IPS DF 6.9 (cell line): ENCODE results near the gene TXNL1.

ENCODE experiments used
- DNase-seq: peaks from one replicate; pipeline ENCODE4 v3.0.0-alpha.2; 2013; ENCODE audit warnings: low read depth, low spot score
- H3K27ac ChIP-seq: one replicate; pipeline ENCODE4 v1.5.1; 2013; ENCODE audit warnings: low read length, control low read depth
- H3K27me3 ChIP-seq: 2 replicates; pipeline ENCODE4 v1.6.1; 2013; ENCODE audit warnings: mild to moderate bottlenecking, low read length; ENCODE audit not compliant: control insufficient read depth, insufficient read depth
- H3K36me3 ChIP-seq: 2 replicates; pipeline ENCODE4 v1.6.1; 2013; ENCODE audit warnings: low read length; ENCODE audit not compliant: control insufficient read depth, insufficient read depth
- H3K4me1 ChIP-seq: 2 replicates; pipeline ENCODE4 v1.6.1; 2013; ENCODE audit warnings: low read length; ENCODE audit not compliant: control insufficient read depth, insufficient read depth
- H3K4me3 ChIP-seq: 2 replicates; pipeline ENCODE4 v1.5.1; 2013; ENCODE audit warnings: mild to moderate bottlenecking, low read length
- H3K9me3 ChIP-seq: 2 replicates; pipeline ENCODE4 v1.6.1; 2013; ENCODE audit warnings: low read length, inconsistent platforms; ENCODE audit not compliant: control insufficient read depth, insufficient read depth
- WGBS: extraction: QIAGEN DNeasy Blood & Tissue Kit; methylation state at CpG from one replicate; pipeline ENCODE4 v1.1.7; 2013; ENCODE audit warnings: mixed read lengths, missing lambda C conversion rate; ENCODE audit not compliant: insufficient read length, insufficient coverage; 5-methylcytosine and 5-hydroxymethylcytosine counted together

Gene TXNL1

DNA sequence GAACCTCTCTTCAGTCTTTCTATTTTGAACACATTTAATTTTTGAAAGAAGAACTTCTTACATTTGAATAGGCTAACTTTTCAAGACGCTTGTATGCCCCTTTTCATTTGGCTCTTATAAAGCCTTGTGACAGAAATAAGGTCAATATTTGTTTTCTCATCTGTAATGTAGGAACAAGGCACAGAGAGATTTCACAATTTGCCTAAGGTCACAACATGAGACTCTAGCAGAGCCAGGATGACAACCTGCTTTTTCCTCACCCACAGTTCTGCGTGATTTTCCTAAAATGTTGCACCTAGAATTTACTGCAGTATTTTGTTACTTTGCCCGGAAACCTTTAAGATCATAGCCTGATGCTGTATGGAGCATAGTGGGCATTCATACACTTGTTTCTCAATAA is 67.4 kb downstream of the TXNL1 start:
- H3K27me3 ChIP-seq = no peaks in the 10 kb centered on the region
- no peak overlapping the region for H3K27ac ChIP-seq
- no CpG with 5 or more reads among the region's 3 CpGs for WGBS
- no peak for DNase-seq
- H3K9me3 ChIP-seq = no peaks in the 10 kb centered on the region
- no peak overlapping the region for H3K4me3 ChIP-seq
- H3K4me1 ChIP-seq = no peaks in the 10 kb centered on the region
- H3K36me3 ChIP-seq = no peaks in the 10 kb centered on the region

DNA sequence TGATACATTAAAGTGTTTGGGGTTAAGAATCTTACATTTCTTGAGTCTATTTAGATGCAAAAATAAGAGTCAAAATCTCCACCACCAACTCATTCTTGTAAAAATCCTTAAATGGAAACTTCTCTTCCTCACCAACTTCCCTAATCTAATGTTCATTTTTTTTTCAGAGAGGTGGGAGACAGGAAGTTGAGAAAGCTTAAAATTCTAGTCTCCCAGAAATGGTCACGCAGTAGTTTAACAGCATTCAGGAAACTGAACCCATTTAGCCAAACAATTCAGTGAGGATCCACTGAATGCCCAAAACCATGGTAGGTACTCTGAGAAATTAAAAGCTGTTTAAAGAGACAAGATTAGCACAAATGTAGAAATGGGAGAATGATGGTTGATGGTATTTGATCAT is 69.0 kb downstream of the TXNL1 start:
- no peaks in the 10 kb centered on the region for H3K4me1 ChIP-seq
- no peak for DNase-seq
- H3K27me3 ChIP-seq = no peaks in the 10 kb centered on the region
- H3K9me3 ChIP-seq = no peaks in the 10 kb centered on the region
- no peak overlapping the region for H3K4me3 ChIP-seq
- no CpG with 5 or more reads among the region's 1 CpG for whole genome bisulfite sequencing
- H3K36me3 ChIP-seq = no peaks in the 10 kb centered on the region
- no peak overlapping the region for H3K27ac ChIP-seq

DNA sequence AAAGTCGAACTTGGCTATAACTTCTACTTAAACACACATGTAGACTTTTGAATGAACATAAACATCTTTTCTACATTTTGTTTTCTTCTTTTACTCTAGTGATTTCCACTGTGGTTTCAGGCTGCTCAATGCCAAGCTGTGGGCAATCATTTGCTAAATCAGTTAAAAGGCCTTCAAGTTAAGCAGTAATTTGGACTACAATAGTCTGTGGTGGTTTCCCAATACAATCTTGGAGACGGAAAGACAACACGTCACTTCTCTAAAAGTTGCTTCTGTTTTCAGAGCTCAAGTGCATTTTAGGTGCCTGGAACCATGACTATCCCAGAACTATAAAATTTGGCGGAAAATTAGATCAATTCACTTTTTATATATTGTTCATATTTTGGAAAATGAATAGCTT is 69.4 kb downstream of the TXNL1 start:
- no peaks in the 10 kb centered on the region for H3K4me1 ChIP-seq
- no CpG with 5 or more reads among the region's 4 CpGs for WGBS
- no peak overlapping the region for H3K27ac ChIP-seq
- no peak overlapping the region for H3K4me3 ChIP-seq
- H3K27me3 ChIP-seq = no peaks in the 10 kb centered on the region
- no peaks in the 10 kb centered on the region for H3K9me3 ChIP-seq
- no peaks in the 10 kb centered on the region for H3K36me3 ChIP-seq
- DNase-seq = no peak

DNA sequence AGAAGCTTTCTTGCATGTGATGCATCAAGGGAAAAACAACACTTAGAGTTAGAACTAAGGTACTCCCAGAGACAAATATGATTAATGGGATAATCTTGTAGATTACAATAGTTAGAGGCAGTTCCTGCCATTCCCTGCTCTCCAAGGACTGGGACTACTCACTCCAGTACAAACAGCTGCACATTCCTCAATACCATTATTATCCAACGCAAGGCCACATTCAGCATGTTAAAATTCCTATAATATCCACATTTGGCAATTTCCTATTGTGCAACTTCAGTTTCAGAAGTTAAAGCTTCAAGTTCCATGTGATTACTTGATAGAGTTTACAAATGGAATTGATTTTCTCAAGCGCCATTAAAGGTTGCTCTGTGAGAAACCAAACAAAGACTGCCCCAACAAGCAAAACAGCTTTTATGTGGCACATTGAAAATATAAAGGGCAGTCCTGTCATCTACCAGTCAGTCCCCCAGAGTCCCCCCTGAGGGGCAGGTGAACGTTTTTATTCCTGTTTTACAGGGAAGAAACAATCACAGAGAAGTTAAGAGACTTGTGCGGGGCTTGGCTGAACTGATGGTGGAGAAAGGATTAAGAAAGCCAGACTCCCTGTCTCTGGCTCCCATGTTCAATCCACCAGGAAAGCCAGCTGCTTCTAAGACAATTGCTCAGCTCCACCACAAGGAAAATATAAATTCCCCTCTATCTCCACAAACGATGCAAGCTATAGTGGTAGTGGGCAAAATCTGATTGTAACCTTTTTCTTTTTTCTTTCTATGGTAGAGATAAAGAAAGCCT is 72.6 kb downstream of the TXNL1 start:
- no peak overlapping the region for H3K27ac ChIP-seq
- H3K4me1 ChIP-seq = peaks cover 4% of the 10 kb centered on the region; the same call in 1 of the 2 replicates
- H3K4me3 ChIP-seq = no peak overlapping the region
- no peaks in the 10 kb centered on the region for H3K27me3 ChIP-seq
- WGBS = no CpG with 5 or more reads among the region's 5 CpGs
- H3K36me3 ChIP-seq = no peaks in the 10 kb centered on the region
- no peaks in the 10 kb centered on the region for H3K9me3 ChIP-seq
- no peak for DNase-seq

DNA sequence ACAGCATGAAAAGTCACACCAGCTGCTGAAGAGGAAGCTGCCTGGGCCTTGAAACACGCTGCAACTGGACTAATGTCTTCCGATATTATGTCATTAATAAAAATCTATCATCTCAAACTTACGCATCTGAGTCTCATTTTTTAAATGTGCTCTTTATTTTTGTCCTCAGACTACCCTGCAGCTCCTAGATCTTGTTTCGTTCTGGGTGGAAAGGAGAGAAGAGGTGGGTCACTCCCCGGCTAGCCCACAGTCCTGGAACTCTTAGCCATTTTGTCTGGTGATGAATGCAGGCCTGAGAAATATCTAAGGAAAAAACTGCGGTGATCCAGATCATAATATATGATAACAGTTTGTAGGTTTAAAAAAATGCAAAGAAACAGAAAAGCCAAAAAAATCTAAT is 73.3 kb downstream of the TXNL1 start:
- H3K27ac ChIP-seq = no peak overlapping the region
- no peak overlapping the region for H3K4me3 ChIP-seq
- no peaks in the 10 kb centered on the region for H3K36me3 ChIP-seq
- WGBS = 100% methylated on average over 1 of the region's 6 CpGs
- no peak for DNase-seq
- H3K9me3 ChIP-seq = no peaks in the 10 kb centered on the region
- peaks cover 4% of the 10 kb centered on the region; the same call in 1 of the 2 replicates for H3K4me1 ChIP-seq
- H3K27me3 ChIP-seq = no peaks in the 10 kb centered on the region

DNA sequence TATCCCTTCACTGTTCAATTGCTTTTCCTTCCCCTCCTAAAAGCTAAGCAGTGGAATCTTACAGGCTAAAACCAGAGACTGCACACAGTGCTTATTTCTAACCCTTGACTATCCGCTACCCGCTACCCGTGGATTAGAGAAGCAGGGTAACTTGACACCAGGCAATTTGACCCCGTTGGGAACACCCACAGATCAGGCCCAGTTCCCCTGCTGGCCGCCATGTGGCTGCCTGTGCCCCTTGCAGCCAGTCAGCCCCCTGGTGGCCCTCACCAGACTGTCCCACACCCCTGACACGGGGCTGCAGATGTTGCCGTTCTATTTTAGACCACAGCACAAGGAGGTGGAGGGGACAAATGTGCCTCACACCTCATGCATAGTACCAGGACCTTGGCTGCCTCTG is 74.8 kb downstream of the TXNL1 start:
- Histone ChIP-seq H3K27me3 (no peaks in the 10 kb centered on the region), H3K9me3 (no peaks in the 10 kb centered on the region), H3K4me1 (peaks cover 6% of the 10 kb centered on the region; the same call in 1 of the 2 replicates), H3K27ac (no peak overlapping the region), H3K4me3 (no peak overlapping the region), H3K36me3 (no peaks in the 10 kb centered on the region)
- WGBS = no CpG with 5 or more reads among the region's 7 CpGs
- peak; percentile 64 for DNase-seq

DNA sequence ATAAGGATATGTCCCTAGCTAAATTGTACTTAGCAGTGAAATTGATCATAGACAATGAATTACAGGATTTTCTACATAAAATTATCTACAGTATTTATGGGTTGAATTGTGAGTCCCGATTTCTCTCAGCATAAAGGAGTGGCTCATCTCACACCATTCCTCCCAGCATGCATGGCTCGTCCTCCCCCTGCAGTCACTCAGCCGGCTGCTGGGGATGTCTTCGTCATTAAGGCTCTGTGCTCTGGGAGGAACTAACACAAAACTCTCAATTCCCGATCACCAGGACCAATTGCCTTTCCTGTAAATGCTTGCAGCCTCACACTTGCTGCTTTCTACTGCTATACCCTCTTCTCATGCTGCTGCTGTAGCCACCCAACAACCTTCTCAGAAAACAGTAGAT is 75.9 kb downstream of the TXNL1 start:
- DNase-seq = no peak
- Histone ChIP-seq H3K9me3 (no peaks in the 10 kb centered on the region), H3K36me3 (no peaks in the 10 kb centered on the region), H3K4me1 (peaks cover 6% of the 10 kb centered on the region; the same call in 1 of the 2 replicates), H3K27ac (no peak overlapping the region), H3K4me3 (no peak overlapping the region), H3K27me3 (no peaks in the 10 kb centered on the region)
- WGBS = no CpG with 5 or more reads among the region's 5 CpGs

DNA sequence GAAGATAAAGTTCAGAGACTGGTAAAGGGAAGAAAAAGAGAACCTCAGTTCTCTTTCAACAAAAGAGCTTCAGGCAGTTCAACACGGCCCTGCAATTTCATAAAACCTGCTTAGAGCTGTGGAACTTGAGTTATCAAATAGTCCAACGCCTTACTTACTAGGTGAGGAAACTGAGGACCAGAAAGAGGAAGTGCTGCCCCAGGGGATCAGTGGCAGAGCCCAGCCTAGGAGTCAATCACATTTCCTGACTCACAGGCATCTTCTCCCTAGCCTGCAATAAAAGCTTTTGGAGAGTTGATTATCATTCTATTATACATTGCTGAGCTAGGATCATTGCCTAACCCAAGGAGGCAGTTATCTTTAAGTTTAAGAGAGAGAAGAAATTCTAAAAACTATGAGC is 77.4 kb downstream of the TXNL1 start:
- H3K27me3 ChIP-seq = no peaks in the 10 kb centered on the region
- WGBS = no CpG with 5 or more reads among the region's 2 CpGs
- peaks cover 6% of the 10 kb centered on the region; the same call in 1 of the 2 replicates for H3K4me1 ChIP-seq

DNA sequence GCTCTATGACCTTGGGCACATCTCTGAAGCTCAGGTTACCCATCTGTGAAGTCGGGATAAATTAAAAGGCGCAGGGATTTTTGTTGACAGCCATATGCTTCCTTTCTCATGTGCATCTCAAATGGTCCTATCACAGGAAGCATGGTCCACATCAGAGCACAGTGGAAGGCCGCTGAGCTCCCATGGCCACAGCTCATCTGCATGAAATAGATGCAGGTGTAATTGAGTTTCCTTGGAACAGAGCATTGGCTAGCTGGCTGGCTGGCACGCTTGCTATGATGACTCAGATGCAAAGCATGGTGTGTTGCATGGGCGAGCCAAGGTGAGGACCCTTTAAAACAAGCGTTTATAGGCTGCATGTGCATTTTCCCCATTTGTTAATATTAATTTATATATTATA is 79.3 kb downstream of the TXNL1 start:
- H3K27ac ChIP-seq = no peak overlapping the region
- peaks cover 6% of the 10 kb centered on the region; the same call in 1 of the 2 replicates for H3K4me1 ChIP-seq
- H3K36me3 ChIP-seq = no peaks in the 10 kb centered on the region
- H3K4me3 ChIP-seq = no peak overlapping the region
- H3K27me3 ChIP-seq = no peaks in the 10 kb centered on the region
- no peak for DNase-seq
- no CpG with 5 or more reads among the region's 6 CpGs for WGBS
- H3K9me3 ChIP-seq = no peaks in the 10 kb centered on the region

More for the DNA sequence above, 77.4 kb downstream of the TXNL1 start:
- no peak for DNase-seq
- Histone ChIP-seq H3K36me3 (no peaks in the 10 kb centered on the region), H3K4me3 (no peak overlapping the region), H3K27ac (no peak overlapping the region), H3K9me3 (no peaks in the 10 kb centered on the region)

DNA sequence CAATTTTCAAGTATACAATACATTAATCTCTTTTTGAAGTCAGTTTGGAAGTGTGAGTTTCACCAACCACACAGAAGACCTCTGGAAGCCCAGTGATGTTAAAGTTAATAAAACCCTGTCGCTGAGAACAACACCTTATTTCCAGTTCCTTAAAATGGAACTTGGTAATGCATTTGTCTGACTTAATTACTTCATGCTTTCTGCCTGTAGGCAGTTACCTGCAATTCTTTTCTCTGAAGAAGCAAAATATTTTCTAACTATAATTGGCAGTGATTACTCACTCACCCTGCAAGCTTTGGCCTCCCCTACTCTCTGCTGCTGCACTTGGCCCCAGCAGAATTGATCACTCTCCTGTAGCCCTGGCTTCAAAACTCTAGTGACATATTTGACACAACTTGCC is 81.5 kb downstream of the TXNL1 start:
- H3K27ac ChIP-seq = no peak overlapping the region
- no peaks in the 10 kb centered on the region for H3K36me3 ChIP-seq
- no CpG with 5 or more reads among the region's 1 CpG for WGBS
- no peaks in the 10 kb centered on the region for H3K27me3 ChIP-seq
- H3K9me3 ChIP-seq = no peaks in the 10 kb centered on the region
- no peak for DNase-seq
- H3K4me1 ChIP-seq = 0 out of 2 replicates have a peak, but pooled peaks cover 1% of the 10 kb centered on the region
- no peak overlapping the region for H3K4me3 ChIP-seq

DNA sequence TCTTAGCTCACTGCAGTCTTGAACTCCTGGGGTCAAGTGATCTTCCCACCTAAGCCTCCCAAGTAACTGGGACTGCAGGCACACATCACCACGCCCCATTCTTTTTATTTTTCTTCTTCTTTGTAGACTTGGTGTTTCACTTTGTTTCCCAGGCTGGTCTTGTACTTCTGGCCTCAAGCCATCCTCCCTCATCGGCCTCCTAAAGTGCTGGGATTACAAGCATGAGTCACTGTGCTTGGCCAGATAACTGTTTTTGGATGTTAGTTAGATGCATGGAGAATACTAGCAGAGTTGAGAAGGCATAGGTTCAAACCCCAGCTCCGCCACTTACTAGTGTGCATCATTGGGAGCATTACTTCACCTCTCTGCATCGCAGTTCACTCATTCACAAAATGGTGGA is 88.3 kb downstream of the TXNL1 start:
- no peak for DNase-seq
- no peak overlapping the region for H3K27ac ChIP-seq
- no peaks in the 10 kb centered on the region for H3K27me3 ChIP-seq
- H3K36me3 ChIP-seq = no peaks in the 10 kb centered on the region
- no peak overlapping the region for H3K4me3 ChIP-seq
- no peaks in the 10 kb centered on the region for H3K9me3 ChIP-seq
- WGBS = no CpG with 5 or more reads among the region's 4 CpGs
- H3K4me1 ChIP-seq = no peaks in the 10 kb centered on the region
